ENCODE results near the gene FSTL5. TPM values are rescaled to one million over a fixed set of nuclear protein-coding genes. Genes with fewer than 3 reads are reported as not detected.

Gene FSTL5
- total RNA-seq, 4 donors from 2014 or later, result 0.33 to 1.1 TPM; not detected in 2

DNA sequence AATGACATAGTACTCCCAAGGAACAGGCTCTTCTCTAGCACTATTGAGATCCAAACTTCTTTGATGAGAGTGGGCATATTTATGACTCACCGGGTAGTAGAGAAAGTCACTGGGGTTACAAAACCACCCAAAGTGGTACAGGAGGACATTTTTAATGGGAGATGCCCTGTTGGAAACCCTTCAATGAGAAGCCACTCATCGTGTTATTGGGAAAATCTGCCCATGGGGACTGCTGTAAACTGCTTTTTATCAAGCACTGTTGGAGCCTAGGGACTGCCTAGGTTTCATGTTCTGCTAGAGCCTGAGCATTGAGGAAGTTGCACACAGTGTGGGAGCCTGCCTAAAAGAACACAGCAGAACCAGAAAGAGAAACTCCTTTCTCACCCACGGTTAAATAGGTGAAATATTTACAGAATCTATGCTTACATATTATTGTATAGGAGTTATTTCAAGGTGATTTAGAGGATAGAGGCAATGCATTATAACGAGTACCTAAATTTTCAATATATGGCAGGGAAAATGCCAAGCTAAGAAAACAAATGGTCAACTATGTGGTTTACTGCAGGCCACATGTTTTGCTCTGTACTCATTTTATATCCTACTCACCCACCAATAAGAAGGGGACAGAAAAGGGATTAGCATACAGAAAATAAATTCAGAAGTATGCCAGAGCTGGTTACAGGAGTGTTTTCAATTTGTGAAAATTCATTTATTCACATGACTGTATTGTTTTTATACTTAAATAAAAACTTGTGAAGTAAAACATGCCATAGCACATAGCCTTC is 559.1 kb downstream of the FSTL5 start:
- Histone ChIP-seq H3K4me3 (replicated peaks in 1 of 3) (no peak overlapping the region), H3K9me3 (no peaks in the 10 kb centered on the region), H3K4me1 (no peaks in the 10 kb centered on the region), H3K27me3 (no peaks in the 10 kb centered on the region), H3K27ac (no peak overlapping the region), H3K36me3 (no peaks in the 10 kb centered on the region)
- 67 to 77% methylated on average over 4 of the region's 4 CpGs for WGBS, 2 donors
- TF ChIP-seq CTCF (IDR thresholded peaks at IDR 0.05) (no peak), POLR2A (IDR thresholded peaks at IDR 0.05) (no peak)
- intact Hi-C loops (cut with DNase I), result no loop called here
- no peak for DNase-seq

- no peak overlapping the region for H3K27ac ChIP-seq
- H3K27me3 ChIP-seq, result no peaks in the 10 kb centered on the region
- no peak for DNase-seq
- H3K4me1 ChIP-seq, result no peaks in the 10 kb centered on the region
- TF ChIP-seq CTCF (IDR thresholded peaks at IDR 0.05) (no peak), POLR2A (IDR thresholded peaks at IDR 0.05) (no peak)
- intact Hi-C loops (cut with DNase I), result no loop called here
- no peaks in the 10 kb centered on the region for H3K36me3 ChIP-seq
- no peaks in the 10 kb centered on the region for H3K9me3 ChIP-seq
- H3K4me3 ChIP-seq (replicated peaks in 1 of 3), result no peak overlapping the region
Observed at GRCh38 chr4:161601011-161601410, 562.8 kb downstream of the FSTL5 start.

DNA sequence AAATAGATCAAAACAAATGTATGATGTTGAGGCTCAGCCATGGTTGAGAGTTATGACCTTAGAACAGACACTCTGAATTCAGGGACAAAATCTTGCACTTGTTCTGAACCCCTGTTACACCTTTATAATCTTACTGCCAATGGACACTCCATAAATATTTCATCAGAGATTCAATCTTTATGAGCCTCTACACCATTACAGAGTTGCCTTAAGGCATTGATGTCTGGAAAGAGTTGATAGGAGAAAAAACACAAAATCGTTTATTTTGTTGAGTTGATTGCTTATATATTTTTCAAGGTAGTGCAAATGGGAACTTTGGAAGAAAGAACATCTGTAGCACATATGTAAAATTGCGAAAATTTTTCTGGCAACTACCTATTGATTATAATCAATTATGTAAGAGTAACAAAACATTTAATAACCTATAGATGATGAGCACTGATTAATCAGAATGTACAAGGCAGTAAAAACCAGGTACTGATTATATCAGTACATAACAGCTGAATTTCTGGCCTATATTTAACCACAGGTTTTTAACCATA is 568.5 kb downstream of the FSTL5 start:
- TF ChIP-seq CTCF (IDR thresholded peaks at IDR 0.05), result no peak
- no peak for TF ChIP-seq POLR2A (IDR thresholded peaks at IDR 0.05)
- Histone ChIP-seq H3K9me3 (no peaks in the 10 kb centered on the region), H3K4me1 (no peaks in the 10 kb centered on the region), H3K27me3 (no peaks in the 10 kb centered on the region), H3K36me3 (no peaks in the 10 kb centered on the region), H3K27ac (no peak overlapping the region), H3K4me3 (replicated peaks in 1 of 3) (no peak overlapping the region)
- DNase-seq, result no peak
- 86 to 92% methylated on average over 2 of the region's 2 CpGs for WGBS, 2 donors
- intact Hi-C loops (cut with DNase I), result no loop called here

DNA sequence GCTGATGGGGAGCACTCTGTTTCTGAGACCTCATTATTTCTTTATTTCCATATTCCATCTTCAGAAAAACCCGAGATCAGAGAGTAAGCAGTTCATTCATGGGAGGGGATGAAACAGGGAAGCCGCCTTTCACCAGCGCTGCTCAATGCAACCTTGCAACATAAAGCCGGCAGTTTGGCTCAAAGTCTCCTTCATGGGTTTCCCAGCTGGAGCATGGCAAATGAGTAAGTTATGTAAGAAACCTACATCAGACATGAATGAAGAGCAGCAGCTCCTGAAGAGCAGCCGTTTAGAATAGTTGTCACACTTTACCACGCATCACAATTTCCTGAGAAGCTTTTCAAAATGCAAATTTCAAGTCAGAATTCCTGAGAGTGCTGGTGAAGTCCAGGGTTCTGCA is 578.8 kb downstream of the FSTL5 start:
- 57 to 59% methylated on average over 6 of the region's 6 CpGs for WGBS, 2 donors
- TF ChIP-seq CTCF (IDR thresholded peaks at IDR 0.05) (no peak), POLR2A (IDR thresholded peaks at IDR 0.05) (no peak)
- intact Hi-C loops (cut with DNase I), result no loop called here

DNA sequence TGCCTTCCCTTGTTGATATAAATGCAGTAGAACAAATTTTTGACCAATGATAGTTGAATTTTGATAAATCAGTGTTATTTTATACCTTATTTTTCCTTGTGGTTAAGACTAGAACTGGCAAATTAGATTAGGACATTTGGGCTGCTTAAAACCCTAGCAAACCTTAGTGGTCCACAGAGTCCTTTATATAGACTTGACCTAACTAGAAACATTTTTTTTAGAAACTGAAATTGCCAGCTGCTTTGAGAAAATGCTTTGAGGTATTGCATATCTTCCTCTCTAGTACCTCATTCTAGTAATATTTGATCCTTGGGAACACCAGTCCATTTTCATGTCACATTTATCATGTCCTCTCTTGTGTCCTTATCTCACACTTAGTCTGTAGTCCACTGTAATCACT is 580.3 kb downstream of the FSTL5 start:
- H3K27ac ChIP-seq, result no peak overlapping the region
- TF ChIP-seq POLR2A (IDR thresholded peaks at IDR 0.05) (no peak), CTCF (IDR thresholded peaks at IDR 0.05) (no peak)
- intact Hi-C loops (cut with DNase I), result no loop called here
- no peaks in the 10 kb centered on the region for H3K27me3 ChIP-seq
- DNase-seq, result no peak
- H3K4me1 ChIP-seq, result no peaks in the 10 kb centered on the region
- no peaks in the 10 kb centered on the region for H3K9me3 ChIP-seq
- H3K36me3 ChIP-seq, result no peaks in the 10 kb centered on the region
- H3K4me3 ChIP-seq (replicated peaks in 1 of 3), result no peak overlapping the region

More for the DNA sequence above, 578.8 kb downstream of the FSTL5 start:
- H3K27me3 ChIP-seq, result no peaks in the 10 kb centered on the region
- no peak for DNase-seq
- no peaks in the 10 kb centered on the region for H3K4me1 ChIP-seq
- H3K36me3 ChIP-seq, result no peaks in the 10 kb centered on the region
- no peak overlapping the region for H3K27ac ChIP-seq
- no peak overlapping the region for H3K4me3 ChIP-seq (replicated peaks in 1 of 3)
- H3K9me3 ChIP-seq, result no peaks in the 10 kb centered on the region
